Liver (tissue), 9 donors: Measurements from ENCODE around the gene YIPF5. TPM values are rescaled to one million over a fixed set of nuclear protein-coding genes. Genes with fewer than 3 reads are reported as not detected.
A peak's percentile ranks its signal among the peaks of the same experiment; 100 is the strongest.

Experiments
- DNase-seq: peaks from one replicate; pipeline ENCODE4 v3.0.0-alpha.2; 2017; ENCODE audit warnings: low spot score
- H3K27ac ChIP-seq, 2 donors: one replicate each; pipeline ENCODE4 v1.7.0; 2013; ENCODE audit warnings: inconsistent platforms in 2 of 2, low read length in 2 of 2, control low read depth in 1 of 2, low read depth in 1 of 2, mild to moderate bottlenecking in 1 of 2
- H3K27me3 ChIP-seq, 4 donors: one replicate each; pipeline versions ENCODE4 v1.6.1 to v1.7.0; 2013; ENCODE audit warnings: low read length in 3 of 4, inconsistent platforms in 1 of 4, mild to moderate bottlenecking in 1 of 4, moderate library complexity in 1 of 4; ENCODE audit not compliant: control insufficient read depth in 4 of 4, insufficient read depth in 4 of 4
- H3K36me3 ChIP-seq, 4 donors: one replicate each; pipeline versions ENCODE4 v1.6.1 to v1.7.0; 2013; ENCODE audit warnings: low read length in 3 of 4, mild to moderate bottlenecking in 3 of 4, low read depth in 1 of 4, moderate library complexity in 1 of 4; ENCODE audit not compliant: control insufficient read depth in 4 of 4, insufficient read depth in 3 of 4
- H3K4me1 ChIP-seq, 4 donors: one replicate each; pipeline versions ENCODE4 v1.6.1 to v1.7.0; 2013; ENCODE audit warnings: low read length in 3 of 4, mild to moderate bottlenecking in 3 of 4, moderate library complexity in 1 of 4; ENCODE audit not compliant: control insufficient read depth in 4 of 4, insufficient read depth in 4 of 4
- H3K4me3 ChIP-seq, 3 donors: one replicate each; pipeline versions ENCODE4 v1.6.1 to v1.7.0; 2013; ENCODE audit warnings: low read length in 3 of 3, control low read depth in 1 of 3, low read depth in 1 of 3, mild to moderate bottlenecking in 1 of 3
- H3K9ac ChIP-seq, 2 donors: one replicate each; pipeline ENCODE4 v1.7.0; 2013; ENCODE audit warnings: low read length in 2 of 2, mild to moderate bottlenecking in 2 of 2, moderate library complexity in 2 of 2, control low read depth in 1 of 2, low read depth in 1 of 2
- H3K9me3 ChIP-seq, 4 donors: one replicate each; pipeline versions ENCODE4 v1.6.1 to v1.7.0; 2013; ENCODE audit warnings: low read length in 3 of 4; ENCODE audit not compliant: control insufficient read depth in 4 of 4
- EGR1 ChIP-seq, 2 donors: IDR thresholded peaks; 2 replicates each; pipeline ENCODE4 v1.6.1; 2016 to 2018; ENCODE audit warnings: antibody characterized with exemption in 2 of 2, low read depth in 2 of 2
- FOXA1 ChIP-seq: IDR thresholded peaks from 2 replicates; pipeline ENCODE4 v1.6.1; 2016; ENCODE audit warnings: antibody characterized with exemption
- FOXA2 ChIP-seq: IDR thresholded peaks from 2 replicates; pipeline ENCODE4 v1.6.1; 2016; ENCODE audit warnings: antibody characterized with exemption
- GABPA ChIP-seq, 2 donors: IDR thresholded peaks in 1 of 2; conservative IDR thresholded peaks in 1 of 2; 2 replicates each; pipeline ENCODE4 v1.6.1; 2016; ENCODE audit warnings: antibody characterized with exemption in 2 of 2, mild to moderate bottlenecking in 1 of 2, moderate library complexity in 1 of 2
- HNF4A ChIP-seq, 2 donors: conservative IDR thresholded peaks; 2 replicates each; pipeline ENCODE4 v1.6.1; 2016; ENCODE audit warnings: antibody characterized with exemption in 2 of 2, mild to moderate bottlenecking in 2 of 2
- HNF4G ChIP-seq: IDR thresholded peaks from 2 replicates; pipeline ENCODE4 v1.6.1; 2016; ENCODE audit warnings: antibody characterized with exemption
- JUND ChIP-seq, 2 donors: IDR thresholded peaks; 2 replicates each; pipeline ENCODE4 v1.6.1; 2016; ENCODE audit warnings: antibody characterized with exemption in 2 of 2
- NR2F2 ChIP-seq: IDR thresholded peaks from 2 replicates; pipeline ENCODE4 v1.6.1; 2016; ENCODE audit warnings: antibody characterized with exemption
- RAD21 ChIP-seq, 2 donors: IDR thresholded peaks; 2 replicates each; pipeline ENCODE4 v1.6.1; 2016; ENCODE audit warnings: antibody characterized with exemption in 2 of 2, mild to moderate bottlenecking in 2 of 2
- SP1 ChIP-seq: IDR thresholded peaks from 2 replicates; pipeline ENCODE4 v1.6.1; 2018; ENCODE audit warnings: antibody characterized with exemption, mild to moderate bottlenecking
- TAF1 ChIP-seq: conservative IDR thresholded peaks from 2 replicates; pipeline ENCODE4 v1.6.1; 2016; ENCODE audit warnings: antibody characterized with exemption, mild to moderate bottlenecking
- YY1 ChIP-seq: IDR thresholded peaks from 2 replicates; pipeline ENCODE4 v1.6.1; 2016; ENCODE audit warnings: antibody characterized with exemption, mild to moderate bottlenecking
- WGBS: extraction: QIAGEN DNeasy Blood & Tissue Kit; methylation state at CpG from one replicate; pipeline ENCODE4 v1.1.7; 2013; 5-methylcytosine and 5-hydroxymethylcytosine counted together
- polyA plus RNA-seq, 2 donors: library from polyadenylated mRNA; stranded (reverse) in 1 of 2; unstranded in 1 of 2; fragments of 200-250 nt in 1 of 2; fragments of >200 nt in 1 of 2; fragmentation: Nextera tagmentation in 1 of 2; extraction: Ambion mirVana in 1 of 2; gene quantifications; one replicate each; pipeline versions ENCODE4 v1.2.1 to v1.2.3, GENCODE V29; 2013 to 2015
- total RNA-seq, 2 donors: library from RNA; depleted of rRNA; stranded (reverse); fragments of >200 nt; gene quantifications; one replicate each; pipeline ENCODE4 v1.2.3, GENCODE V29; 2014
- TF ChIP-seq, protein P1 (sequence below): IDR thresholded peaks from 2 replicates; pipeline ENCODE4 v1.6.1; 2016; ENCODE audit warnings: antibody characterized with exemption
- TF ChIP-seq, protein P2 (sequence below): IDR thresholded peaks from 2 replicates; pipeline ENCODE4 v1.6.1; 2016; ENCODE audit warnings: antibody characterized with exemption
- TF ChIP-seq, protein P3 (sequence below): fragments of 150-350 bp; IDR thresholded peaks from 2 replicates; pipeline ENCODE4 v1.5.1; 2017; ENCODE audit warnings: improper control_type of control experiment, low read depth, low read length; ENCODE audit not compliant: missing input control
- TF ChIP-seq, protein P4 (sequence below): IDR thresholded peaks from 2 replicates; pipeline ENCODE4 v1.6.1; 2016; ENCODE audit warnings: antibody characterized with exemption
- donor health status: healthy.
- donor health status: healthy.
- donor health status: healthy.
- donor health status: healthy.
- donor health status: healthy.

YIPF5 gene
- total and polyA plus RNA-seq, 4 donors: 18.7 to 43.1 (median 20.6) TPM

DNA sequence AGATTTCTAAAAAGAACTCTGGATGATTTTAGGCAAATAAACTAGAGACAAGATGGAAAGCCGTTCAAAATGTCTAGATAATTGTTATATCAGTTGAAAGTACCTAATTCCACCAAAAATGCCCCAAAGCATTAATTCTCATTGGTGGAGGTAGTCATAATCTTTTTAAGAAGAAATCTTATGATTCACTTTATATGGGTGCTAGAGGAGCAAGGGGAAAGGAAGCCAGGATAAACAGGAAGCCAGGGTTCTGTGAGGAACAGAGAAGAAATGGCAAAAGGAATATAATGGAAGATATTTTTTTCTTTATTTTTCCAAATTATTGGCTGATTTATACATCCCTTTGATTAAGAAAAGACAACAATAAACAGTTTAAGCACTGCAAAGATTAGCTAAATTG, 7.8 kb downstream of the YIPF5 start:
- WGBS: 100% methylated on average over 1 of the region's 1 CpG
- H3K4me3 ChIP-seq: no peak overlapping the region
- H3K9ac ChIP-seq: no peak overlapping the region
- no peaks in the 10 kb centered on the region for H3K4me1 ChIP-seq
- H3K27ac ChIP-seq: no peak overlapping the region
- no peak for DNase-seq
- peaks cover 8 to 61% (median 41%) of the 10 kb centered on the region in 4 donors for H3K36me3 ChIP-seq
- no peaks in the 10 kb centered on the region for H3K27me3 ChIP-seq
- H3K9me3 ChIP-seq: no peaks in the 10 kb centered on the region
- TF ChIP-seq, protein P1, sequence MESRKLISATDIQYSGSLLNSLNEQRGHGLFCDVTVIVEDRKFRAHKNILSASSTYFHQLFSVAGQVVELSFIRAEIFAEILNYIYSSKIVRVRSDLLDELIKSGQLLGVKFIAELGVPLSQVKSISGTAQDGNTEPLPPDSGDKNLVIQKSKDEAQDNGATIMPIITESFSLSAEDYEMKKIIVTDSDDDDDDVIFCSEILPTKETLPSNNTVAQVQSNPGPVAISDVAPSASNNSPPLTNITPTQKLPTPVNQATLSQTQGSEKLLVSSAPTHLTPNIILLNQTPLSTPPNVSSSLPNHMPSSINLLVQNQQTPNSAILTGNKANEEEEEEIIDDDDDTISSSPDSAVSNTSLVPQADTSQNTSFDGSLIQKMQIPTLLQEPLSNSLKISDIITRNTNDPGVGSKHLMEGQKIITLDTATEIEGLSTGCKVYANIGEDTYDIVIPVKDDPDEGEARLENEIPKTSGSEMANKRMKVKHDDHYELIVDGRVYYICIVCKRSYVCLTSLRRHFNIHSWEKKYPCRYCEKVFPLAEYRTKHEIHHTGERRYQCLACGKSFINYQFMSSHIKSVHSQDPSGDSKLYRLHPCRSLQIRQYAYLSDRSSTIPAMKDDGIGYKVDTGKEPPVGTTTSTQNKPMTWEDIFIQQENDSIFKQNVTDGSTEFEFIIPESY: peak; percentile 8
- TF ChIP-seq, protein P2, sequence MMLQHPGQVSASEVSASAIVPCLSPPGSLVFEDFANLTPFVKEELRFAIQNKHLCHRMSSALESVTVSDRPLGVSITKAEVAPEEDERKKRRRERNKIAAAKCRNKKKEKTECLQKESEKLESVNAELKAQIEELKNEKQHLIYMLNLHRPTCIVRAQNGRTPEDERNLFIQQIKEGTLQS: no peak

DNA sequence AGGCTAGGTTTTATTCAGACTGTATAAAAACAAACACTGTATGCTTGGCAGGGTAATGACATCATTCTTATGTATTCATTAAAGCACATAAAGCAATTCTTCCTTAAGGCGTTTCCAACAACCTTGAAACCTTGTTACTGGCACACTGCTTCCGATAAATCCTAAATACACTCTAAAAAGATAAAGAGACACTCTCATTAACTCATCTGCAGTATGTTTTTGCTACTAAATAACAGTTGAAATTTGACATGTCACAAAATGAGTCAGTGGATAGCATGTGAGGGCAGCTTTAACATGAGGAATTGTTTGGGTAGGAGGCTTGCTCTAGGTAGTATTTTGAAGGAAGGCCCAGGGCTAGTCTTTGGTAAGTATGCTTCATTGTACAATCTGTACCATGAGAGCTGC, 13.7 kb downstream of the YIPF5 start:
- no peak overlapping the region for H3K9ac ChIP-seq
- H3K27me3 ChIP-seq: no peaks in the 10 kb centered on the region
- no peak for DNase-seq
- no peaks in the 10 kb centered on the region for H3K4me1 ChIP-seq
- 83% methylated on average over 2 of the region's 2 CpGs for WGBS
- H3K27ac ChIP-seq: no peak overlapping the region
- peaks cover 4 to 29% (median 14%) of the 10 kb centered on the region in 4 donors for H3K36me3 ChIP-seq
- TF ChIP-seq YY1 (no peak), SP1 (no peak), GABPA (IDR thresholded peaks at IDR 0.05 in 1 of 2, conservative IDR thresholded peaks at IDR 0.05 in 1 of 2) (no peak), HNF4G (no peak), JUND (IDR thresholded peaks at IDR 0.05) (no peak)
- TF ChIP-seq, protein P3, sequence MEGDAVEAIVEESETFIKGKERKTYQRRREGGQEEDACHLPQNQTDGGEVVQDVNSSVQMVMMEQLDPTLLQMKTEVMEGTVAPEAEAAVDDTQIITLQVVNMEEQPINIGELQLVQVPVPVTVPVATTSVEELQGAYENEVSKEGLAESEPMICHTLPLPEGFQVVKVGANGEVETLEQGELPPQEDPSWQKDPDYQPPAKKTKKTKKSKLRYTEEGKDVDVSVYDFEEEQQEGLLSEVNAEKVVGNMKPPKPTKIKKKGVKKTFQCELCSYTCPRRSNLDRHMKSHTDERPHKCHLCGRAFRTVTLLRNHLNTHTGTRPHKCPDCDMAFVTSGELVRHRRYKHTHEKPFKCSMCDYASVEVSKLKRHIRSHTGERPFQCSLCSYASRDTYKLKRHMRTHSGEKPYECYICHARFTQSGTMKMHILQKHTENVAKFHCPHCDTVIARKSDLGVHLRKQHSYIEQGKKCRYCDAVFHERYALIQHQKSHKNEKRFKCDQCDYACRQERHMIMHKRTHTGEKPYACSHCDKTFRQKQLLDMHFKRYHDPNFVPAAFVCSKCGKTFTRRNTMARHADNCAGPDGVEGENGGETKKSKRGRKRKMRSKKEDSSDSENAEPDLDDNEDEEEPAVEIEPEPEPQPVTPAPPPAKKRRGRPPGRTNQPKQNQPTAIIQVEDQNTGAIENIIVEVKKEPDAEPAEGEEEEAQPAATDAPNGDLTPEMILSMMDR: no peak
- TF ChIP-seq, protein P4, sequence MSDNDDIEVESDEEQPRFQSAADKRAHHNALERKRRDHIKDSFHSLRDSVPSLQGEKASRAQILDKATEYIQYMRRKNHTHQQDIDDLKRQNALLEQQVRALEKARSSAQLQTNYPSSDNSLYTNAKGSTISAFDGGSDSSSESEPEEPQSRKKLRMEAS: no peak
- H3K4me3 ChIP-seq: no peak overlapping the region
- H3K9me3 ChIP-seq: no peaks in the 10 kb centered on the region

DNA sequence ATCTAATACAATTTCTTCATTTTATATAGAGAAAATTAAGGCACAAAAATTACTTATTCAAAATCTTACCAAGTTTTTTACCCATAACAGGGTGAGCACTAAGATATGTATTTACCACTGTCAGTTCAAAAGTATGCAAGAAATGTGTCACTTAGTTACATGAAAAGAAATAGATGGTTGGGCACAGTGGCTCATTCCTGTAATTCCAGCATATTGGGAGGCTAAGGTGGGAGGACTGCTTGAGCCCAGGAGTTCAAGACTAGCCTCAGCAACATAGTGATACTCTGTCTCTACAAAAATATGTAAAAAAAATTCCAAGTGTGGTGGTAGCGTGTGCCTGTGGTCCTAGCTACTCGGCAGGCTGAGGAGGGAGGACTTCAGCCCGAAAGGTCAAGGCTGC, 19.4 kb downstream of the YIPF5 start:
- Histone ChIP-seq H3K36me3 (no peaks in the 10 kb centered on the region), H3K27ac (no peak overlapping the region), H3K9ac (no peak overlapping the region), H3K9me3 (no peaks in the 10 kb centered on the region), H3K4me1 (no peaks in the 10 kb centered on the region), H3K27me3 (no peaks in the 10 kb centered on the region), H3K4me3 (no peak overlapping the region)
- 86% methylated on average over 3 of the region's 3 CpGs for WGBS
- DNase-seq: no peak
- TF ChIP-seq, protein P2: no peak
- TF ChIP-seq YY1 (no peak), HNF4A (conservative IDR thresholded peaks at IDR 0.05) (no peak), EGR1 (IDR thresholded peaks at IDR 0.05; ENCODE audit: low read depth in 2 of 2) (no peak), FOXA1 (no peak), JUND (IDR thresholded peaks at IDR 0.05) (no peak), RAD21 (IDR thresholded peaks at IDR 0.05) (no peak), TAF1 (no peak), HNF4G (no peak), NR2F2 (no peak), SP1 (no peak), FOXA2 (no peak), GABPA (IDR thresholded peaks at IDR 0.05 in 1 of 2, conservative IDR thresholded peaks at IDR 0.05 in 1 of 2) (no peak)
- TF ChIP-seq, protein P3: no peak
- TF ChIP-seq, protein P4: no peak
- TF ChIP-seq, protein P1: no peak
